GM12865 (cell line): Measurements from ENCODE around the gene FN3K.
A peak's percentile ranks its signal among the peaks of the same experiment; 100 is the strongest.
"Not testable (repeated sequence)": the region's sequence is repeated elsewhere in the genome, so short reads cannot be mapped to it uniquely, and the experiment has no call there.

ENCODE experiments used
- DNase-seq: peaks from one replicate; pipeline ENCODE4 v3.0.0; 2010; ENCODE audit warnings: low read depth
- H3K4me3 ChIP-seq: 2 replicates; pipeline ENCODE4 v1.5.1; 2011; ENCODE audit warnings: mild to moderate bottlenecking, low read depth, low read length, control low read depth
- TF ChIP-seq, protein P1 (sequence below): IDR thresholded peaks from 2 replicates; pipeline ENCODE4 v1.5.1; 2011; ENCODE audit warnings: low read length, control low read depth, low read depth, inconsistent platforms; ENCODE audit not compliant: insufficient read depth; ENCODE audit errors: missing control alignments

The FN3K gene

DNA sequence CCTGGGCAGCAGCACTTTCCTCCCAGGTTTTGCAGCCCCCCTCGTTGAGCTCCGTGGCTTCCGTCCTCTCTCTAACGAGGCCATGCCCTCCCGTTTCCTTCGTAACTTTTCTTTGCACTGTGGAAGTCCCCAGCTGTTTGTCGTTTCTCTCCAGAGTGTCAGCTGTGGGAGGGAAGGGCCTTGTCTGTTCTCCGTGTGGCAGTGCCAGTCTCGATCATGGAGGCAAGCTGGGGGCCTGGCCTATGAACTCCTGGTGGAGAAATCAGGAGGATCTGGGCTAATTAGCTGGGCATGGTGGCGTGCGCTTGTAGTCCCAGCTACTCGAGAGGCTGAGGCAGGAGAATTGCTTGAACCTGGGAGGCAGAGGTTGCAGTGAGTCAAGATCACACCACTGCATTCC lies 44.8 kb downstream of the FN3K start:
- H3K4me3 ChIP-seq: no peak overlapping the region
- DNase-seq: no peak
- TF ChIP-seq, protein P1, sequence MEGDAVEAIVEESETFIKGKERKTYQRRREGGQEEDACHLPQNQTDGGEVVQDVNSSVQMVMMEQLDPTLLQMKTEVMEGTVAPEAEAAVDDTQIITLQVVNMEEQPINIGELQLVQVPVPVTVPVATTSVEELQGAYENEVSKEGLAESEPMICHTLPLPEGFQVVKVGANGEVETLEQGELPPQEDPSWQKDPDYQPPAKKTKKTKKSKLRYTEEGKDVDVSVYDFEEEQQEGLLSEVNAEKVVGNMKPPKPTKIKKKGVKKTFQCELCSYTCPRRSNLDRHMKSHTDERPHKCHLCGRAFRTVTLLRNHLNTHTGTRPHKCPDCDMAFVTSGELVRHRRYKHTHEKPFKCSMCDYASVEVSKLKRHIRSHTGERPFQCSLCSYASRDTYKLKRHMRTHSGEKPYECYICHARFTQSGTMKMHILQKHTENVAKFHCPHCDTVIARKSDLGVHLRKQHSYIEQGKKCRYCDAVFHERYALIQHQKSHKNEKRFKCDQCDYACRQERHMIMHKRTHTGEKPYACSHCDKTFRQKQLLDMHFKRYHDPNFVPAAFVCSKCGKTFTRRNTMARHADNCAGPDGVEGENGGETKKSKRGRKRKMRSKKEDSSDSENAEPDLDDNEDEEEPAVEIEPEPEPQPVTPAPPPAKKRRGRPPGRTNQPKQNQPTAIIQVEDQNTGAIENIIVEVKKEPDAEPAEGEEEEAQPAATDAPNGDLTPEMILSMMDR: no peak

DNA sequence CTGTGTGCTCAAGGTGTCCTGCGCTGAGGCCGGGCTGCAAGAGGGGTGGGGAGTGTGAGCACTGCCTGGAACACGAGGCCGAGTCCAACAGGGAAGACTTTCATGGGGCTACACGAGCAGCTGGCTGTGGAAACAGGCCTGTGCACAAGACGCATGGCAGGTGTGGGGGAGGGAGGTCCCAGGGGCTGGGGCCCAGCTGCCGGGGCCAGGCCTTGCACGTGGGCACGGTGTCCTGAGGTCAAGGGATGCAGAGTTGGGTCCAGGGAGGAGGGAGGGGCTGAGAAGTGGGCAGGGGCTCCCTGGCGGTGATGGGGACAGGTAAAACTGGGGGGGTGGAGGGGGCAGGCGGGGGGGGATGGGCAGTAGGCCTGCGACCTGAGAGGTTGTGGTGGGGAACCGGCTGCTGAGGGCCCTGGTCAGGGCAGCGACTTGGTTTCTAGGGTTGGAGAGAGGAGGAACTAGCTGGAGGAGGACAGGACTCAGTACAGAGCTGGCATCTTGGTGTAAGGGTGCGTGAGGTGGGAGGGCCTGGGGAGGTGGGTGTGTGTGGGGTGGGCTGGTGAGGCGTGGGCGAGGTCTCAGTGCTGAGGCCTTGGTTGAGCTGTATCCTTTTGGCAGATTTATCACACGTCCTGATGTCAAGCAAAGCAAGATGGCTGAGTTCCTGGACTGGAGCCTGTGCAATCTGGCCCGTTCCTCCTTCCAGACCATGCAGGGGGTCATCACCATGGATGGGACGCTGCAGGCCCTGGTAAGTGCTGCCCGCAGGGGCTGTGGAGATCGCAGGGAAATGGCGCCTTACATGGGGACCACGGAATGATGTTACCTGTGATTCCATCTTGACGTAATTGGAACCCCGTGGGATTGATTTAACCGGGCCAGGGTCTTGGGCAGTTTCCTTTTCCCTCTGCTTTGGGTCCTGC lies 45.8 kb downstream of the FN3K start:
- H3K4me3 ChIP-seq: no peak overlapping the region
- no peak for DNase-seq

DNA sequence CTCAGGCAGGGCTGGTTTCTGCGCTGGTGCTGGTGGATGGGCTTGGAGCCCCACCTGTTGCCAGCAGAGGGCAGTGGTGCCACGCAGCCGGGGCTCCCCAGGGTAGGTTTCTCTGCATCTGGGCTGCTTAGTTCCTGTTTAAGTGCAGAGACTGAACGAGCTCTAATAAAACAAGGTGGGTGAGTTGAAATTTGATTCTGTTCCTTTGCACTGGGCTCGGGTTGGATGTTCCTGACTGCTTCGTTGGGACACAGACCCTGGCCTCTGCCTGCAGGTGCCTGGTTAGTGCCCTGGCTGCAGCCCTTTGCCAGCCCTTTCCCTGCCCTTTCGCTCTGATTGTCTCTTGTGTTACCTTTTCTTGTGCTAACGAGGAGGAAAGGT lies 46.5 kb downstream of the FN3K start:
- TF ChIP-seq, protein P1: peak; percentile 99
- H3K4me3 ChIP-seq: no peak overlapping the region
- peak; percentile 85 for DNase-seq

More for the DNA sequence above, 45.8 kb downstream of the FN3K start:
- TF ChIP-seq, protein P1: no peak

DNA sequence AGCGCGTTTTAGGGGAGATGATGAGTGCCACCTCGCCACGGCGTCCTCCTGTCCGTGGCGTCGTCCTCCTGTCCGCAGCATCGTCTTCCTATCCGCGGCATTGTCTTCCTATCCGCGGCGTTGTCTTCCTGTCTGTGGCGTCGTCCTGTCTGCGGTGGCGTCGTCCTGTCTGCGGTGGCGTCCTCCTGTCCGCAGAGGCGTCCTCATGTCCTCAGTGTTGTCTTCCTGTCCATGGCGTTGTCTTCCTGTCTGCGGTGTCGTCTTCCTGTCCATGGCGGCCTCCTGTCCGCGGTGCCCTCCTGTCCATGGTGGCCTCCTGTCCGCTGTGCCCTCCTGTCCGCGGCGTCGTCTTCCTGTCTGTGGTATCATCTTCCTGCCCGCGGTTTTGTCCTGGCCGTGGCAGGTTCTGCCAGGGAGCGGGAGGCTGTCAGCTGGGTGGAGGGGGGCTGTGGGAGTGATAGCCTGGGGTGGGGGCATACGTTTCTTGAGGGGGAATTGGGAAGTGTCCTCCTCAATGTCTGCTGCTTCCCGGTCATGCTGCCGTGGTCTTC lies 47.3 kb downstream of the FN3K start:
- DNase-seq: no peak
- TF ChIP-seq, protein P1: no peak
- no peak overlapping the region for H3K4me3 ChIP-seq

DNA sequence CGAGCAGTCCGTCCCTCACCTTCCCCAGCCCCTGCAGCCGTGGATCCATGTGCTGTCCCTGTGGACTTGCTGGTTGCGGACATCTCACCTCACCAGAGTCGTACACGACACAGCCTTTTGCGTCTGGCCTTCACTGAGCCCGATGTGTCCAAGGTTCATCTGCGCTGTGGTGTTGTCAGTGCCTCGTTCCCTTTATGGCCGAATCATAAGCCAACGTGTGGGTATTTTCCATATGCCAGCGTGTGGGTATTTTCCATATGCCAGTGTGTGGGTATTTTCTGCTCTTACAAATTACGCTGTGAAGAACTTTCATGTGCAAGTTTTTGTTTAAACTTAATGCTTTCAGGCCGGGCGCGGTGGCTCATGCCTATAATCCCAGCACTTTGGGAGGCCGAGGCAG lies 48.1 kb downstream of the FN3K start:
- no peak for DNase-seq
- TF ChIP-seq, protein P1: no peak
- H3K4me3 ChIP-seq: no peak overlapping the region

DNA sequence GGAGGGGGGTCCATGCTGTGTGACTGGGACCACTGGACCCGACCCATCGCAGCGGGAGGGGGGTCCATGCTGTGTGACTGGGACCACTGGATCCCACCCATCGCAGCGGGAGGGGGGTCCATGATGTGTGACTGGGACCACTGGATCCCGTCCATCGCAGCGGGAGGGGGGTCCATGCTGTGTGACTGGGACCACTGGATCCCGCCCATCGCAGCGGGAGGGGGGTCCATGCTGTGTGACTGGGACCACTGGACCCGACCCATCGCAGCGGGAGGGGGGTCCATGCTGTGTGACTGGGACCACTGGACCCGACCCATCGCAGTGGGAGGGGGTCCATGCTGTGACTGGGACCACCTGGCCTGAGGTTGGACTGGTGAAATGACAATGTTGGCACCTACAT lies 50.2 kb downstream of the FN3K start:
- H3K4me3 ChIP-seq, DNase-seq: not testable (repeated sequence)

DNA sequence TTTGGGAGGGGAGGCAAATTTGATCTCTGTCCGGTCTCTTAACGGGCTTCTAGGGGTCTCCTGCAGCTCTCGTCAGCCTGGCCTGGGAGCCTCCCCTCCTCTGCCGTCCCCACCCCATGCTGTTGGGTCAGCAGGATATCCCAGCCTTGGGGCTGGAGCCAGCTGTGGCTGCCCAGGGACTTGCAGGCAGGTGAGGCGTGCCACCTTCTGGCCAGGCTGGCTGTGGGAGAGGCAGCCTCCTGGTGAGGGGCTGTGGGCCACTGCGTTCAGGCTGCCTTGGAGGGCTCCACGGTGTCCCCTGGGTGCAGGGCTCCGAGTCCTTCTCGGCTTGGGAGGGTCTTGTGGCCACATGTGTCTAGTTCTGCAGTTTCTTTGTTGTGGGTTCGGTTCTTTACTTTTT lies 51.0 kb downstream of the FN3K start:
- no peak for DNase-seq
- H3K4me3 ChIP-seq: no peak overlapping the region
- TF ChIP-seq, protein P1: no peak
